K562 (cell line): ENCODE results near the gene DNM1.
"Not testable (repeated sequence)": the region's sequence is repeated elsewhere in the genome, so short reads cannot be mapped to it uniquely, and the experiment has no call there.

Source experiments
- ETV6 ChIP-seq, 3 experiments: fragments of 150-350 bp in 1 of 3; sonication (generic) in 1 of 3; formaldehyde crosslinking in 1 of 3; IDR thresholded peaks; 2 replicates each; pipeline versions ENCODE4 v1.6.1 to v1.8.0; 2014 to 2022; ENCODE audit warnings: borderline replicate concordance in 2 of 3, low read depth in 2 of 3, antibody characterized with exemption in 1 of 3, low read length in 1 of 3, mild to moderate bottlenecking in 1 of 3, missing genetic modification reagents in 1 of 3
- GABPA ChIP-seq: fragments of 200-800 bp; sonication (Bioruptor generic); conservative IDR thresholded peaks from 2 replicates; pipeline ENCODE4 v1.6.1; 2016; ENCODE audit warnings: low read depth, missing genetic modification characterization, missing compliant biosample characterization
- NBN ChIP-seq: fragments of 450-650 bp; IDR thresholded peaks from 2 replicates; pipeline ENCODE4 v1.6.1; 2016; ENCODE audit warnings: low read depth, mild to moderate bottlenecking
- RFX1 ChIP-seq: fragments of 450-650 bp; IDR thresholded peaks from 2 replicates; pipeline ENCODE4 v1.6.1; 2016; ENCODE audit warnings: mild to moderate bottlenecking, moderate library complexity
- STAT5B ChIP-seq: fragments of 250-450 bp; sonication (Bioruptor Pico); IDR thresholded peaks from 2 replicates; pipeline ENCODE4 v1.8.0; 2021; ENCODE audit warnings: mild to moderate bottlenecking, inconsistent platforms
- U2AF2 ChIP-seq: fragments of 200-400 bp; formaldehyde crosslinking; optimal IDR thresholded peaks from 2 replicates; pipeline ENCODE3; 2017; ENCODE audit warnings: low read depth, mild to moderate bottlenecking, low read length
- YY1 ChIP-seq, 3 experiments: IDR thresholded peaks; 2 replicates each; pipeline ENCODE4 v1.6.1; 2011; ENCODE audit warnings: low read length in 2 of 3, mild to moderate bottlenecking in 2 of 3, moderate library complexity in 2 of 3, borderline replicate concordance in 1 of 3, control low read depth in 1 of 3, low read depth in 1 of 3; ENCODE audit not compliant: insufficient read depth in 3 of 3, insufficient replicate concordance in 2 of 3, control insufficient read depth in 1 of 3, insufficient read length in 1 of 3; ENCODE audit errors: extremely low read depth in 1 of 3
- TF ChIP-seq, protein P1 (sequence below): fragments of 250-450 bp; sonication (Bioruptor Pico); IDR thresholded peaks from 2 replicates; pipeline ENCODE4 v1.8.0; 2021; ENCODE audit warnings: borderline replicate concordance, mild to moderate bottlenecking, moderate library complexity; ENCODE audit not compliant: poor library complexity, severe bottlenecking
- TF ChIP-seq, protein P2 (sequence below): sonication (generic); formaldehyde crosslinking; IDR thresholded peaks from 2 replicates; pipeline ENCODE4 v1.8.0; 2022; ENCODE audit warnings: mild to moderate bottlenecking, missing genetic modification reagents, borderline replicate concordance
- TF ChIP-seq, protein P3 (sequence below): fragments of 450-650 bp; formaldehyde crosslinking; IDR thresholded peaks from 2 replicates; pipeline ENCODE4 v1.4.0; 2022; ENCODE audit warnings: missing genetic modification characterization
- TF ChIP-seq, protein P4 (sequence below): IDR thresholded peaks from 3 replicates; pipeline ENCODE4 v1.6.1; 2011; ENCODE audit warnings: borderline replicate concordance, mild to moderate bottlenecking; ENCODE audit not compliant: insufficient read length, insufficient read depth

DNA sequence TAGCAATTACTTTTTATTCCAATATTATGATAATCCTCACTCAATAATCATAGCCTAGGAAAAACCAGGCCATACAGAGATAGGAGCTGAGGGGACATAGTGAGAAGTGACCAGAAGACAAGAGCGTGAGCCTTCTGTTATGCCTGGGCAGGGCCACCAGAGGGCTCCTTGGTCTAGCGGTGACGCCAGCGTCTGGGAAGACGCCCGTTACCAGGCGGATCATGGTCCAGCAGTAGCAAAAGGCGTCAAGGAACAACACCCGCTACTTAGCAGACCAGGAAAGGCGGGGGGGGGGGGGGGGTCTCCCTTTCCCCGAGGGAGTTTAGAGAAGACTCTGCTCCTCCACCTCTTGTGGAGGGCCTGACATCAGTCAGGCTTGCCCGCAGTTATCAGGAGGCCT lies 21.7 kb upstream of the DNM1 start:
- not testable (repeated sequence) for TF ChIP-seq GABPA (tag); NBN; ETV6 (IDR thresholded peaks at IDR 0.05; ENCODE audit: borderline replicate concordance in 1 of 2, low read depth in 2 of 2, low read length in 1 of 2); ETV6 (CRISPR knock-in tag; IDR thresholded peaks at IDR 0.05; ENCODE audit: borderline replicate concordance); U2AF2; RFX1; STAT5B (CRISPR knock-in tag); YY1 (IDR thresholded peaks at IDR 0.05; ENCODE audit: borderline replicate concordance in 1 of 3, control insufficient read depth in 1 of 3, extremely low read depth in 1 of 3, insufficient read depth in 3 of 3, insufficient read length in 1 of 3, insufficient replicate concordance in 2 of 3, low read depth in 1 of 3, low read length in 2 of 3)
- TF ChIP-seq, protein P1, sequence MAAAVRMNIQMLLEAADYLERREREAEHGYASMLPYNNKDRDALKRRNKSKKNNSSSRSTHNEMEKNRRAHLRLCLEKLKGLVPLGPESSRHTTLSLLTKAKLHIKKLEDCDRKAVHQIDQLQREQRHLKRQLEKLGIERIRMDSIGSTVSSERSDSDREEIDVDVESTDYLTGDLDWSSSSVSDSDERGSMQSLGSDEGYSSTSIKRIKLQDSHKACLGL = not testable (repeated sequence)
- TF ChIP-seq, protein P2, sequence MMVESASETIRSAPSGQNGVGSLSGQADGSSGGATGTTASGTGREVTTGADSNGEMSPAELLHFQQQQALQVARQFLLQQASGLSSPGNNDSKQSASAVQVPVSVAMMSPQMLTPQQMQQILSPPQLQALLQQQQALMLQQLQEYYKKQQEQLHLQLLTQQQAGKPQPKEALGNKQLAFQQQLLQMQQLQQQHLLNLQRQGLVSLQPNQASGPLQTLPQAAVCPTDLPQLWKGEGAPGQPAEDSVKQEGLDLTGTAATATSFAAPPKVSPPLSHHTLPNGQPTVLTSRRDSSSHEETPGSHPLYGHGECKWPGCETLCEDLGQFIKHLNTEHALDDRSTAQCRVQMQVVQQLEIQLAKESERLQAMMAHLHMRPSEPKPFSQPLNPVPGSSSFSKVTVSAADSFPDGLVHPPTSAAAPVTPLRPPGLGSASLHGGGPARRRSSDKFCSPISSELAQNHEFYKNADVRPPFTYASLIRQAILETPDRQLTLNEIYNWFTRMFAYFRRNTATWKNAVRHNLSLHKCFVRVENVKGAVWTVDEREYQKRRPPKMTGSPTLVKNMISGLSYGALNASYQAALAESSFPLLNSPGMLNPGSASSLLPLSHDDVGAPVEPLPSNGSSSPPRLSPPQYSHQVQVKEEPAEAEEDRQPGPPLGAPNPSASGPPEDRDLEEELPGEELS (CRISPR knock-in tag) = not testable (repeated sequence)
- TF ChIP-seq, protein P3, sequence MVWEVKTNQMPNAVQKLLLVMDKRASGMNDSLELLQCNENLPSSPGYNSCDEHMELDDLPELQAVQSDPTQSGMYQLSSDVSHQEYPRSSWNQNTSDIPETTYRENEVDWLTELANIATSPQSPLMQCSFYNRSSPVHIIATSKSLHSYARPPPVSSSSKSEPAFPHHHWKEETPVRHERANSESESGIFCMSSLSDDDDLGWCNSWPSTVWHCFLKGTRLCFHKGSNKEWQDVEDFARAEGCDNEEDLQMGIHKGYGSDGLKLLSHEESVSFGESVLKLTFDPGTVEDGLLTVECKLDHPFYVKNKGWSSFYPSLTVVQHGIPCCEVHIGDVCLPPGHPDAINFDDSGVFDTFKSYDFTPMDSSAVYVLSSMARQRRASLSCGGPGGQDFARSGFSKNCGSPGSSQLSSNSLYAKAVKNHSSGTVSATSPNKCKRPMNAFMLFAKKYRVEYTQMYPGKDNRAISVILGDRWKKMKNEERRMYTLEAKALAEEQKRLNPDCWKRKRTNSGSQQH (CRISPR knock-in tag) = not testable (repeated sequence)
- TF ChIP-seq, protein P4, sequence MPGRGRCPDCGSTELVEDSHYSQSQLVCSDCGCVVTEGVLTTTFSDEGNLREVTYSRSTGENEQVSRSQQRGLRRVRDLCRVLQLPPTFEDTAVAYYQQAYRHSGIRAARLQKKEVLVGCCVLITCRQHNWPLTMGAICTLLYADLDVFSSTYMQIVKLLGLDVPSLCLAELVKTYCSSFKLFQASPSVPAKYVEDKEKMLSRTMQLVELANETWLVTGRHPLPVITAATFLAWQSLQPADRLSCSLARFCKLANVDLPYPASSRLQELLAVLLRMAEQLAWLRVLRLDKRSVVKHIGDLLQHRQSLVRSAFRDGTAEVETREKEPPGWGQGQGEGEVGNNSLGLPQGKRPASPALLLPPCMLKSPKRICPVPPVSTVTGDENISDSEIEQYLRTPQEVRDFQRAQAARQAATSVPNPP = not testable (repeated sequence)
